Myocyte (in vitro differentiated cells): ENCODE results near the gene EIF3B. TPM values are rescaled to one million over a fixed set of nuclear protein-coding genes. Genes with fewer than 3 reads are reported as not detected.

Experiments
- total RNA-seq: library from RNA; depleted of rRNA; stranded (reverse); fragments of >200 nt; gene quantifications from 2 replicates; pipeline ENCODE4 v1.2.3, GENCODE V29; 2014

The EIF3B gene
- total RNA-seq, 1 donor from 2014 or later = 226 TPM

Other genes starting within 250 kb of the EIF3B start
- 40.9 and 41.3 TPM in 2 replicates for gene MAD1L1, start 121.9 kb upstream of the EIF3B start, total RNA-seq
- gene MRM2, start 112.6 kb upstream of the EIF3B start, total RNA-seq = 21.1 and 26.1 TPM in 2 replicates
- gene NUDT1, start 112.6 kb upstream of the EIF3B start, total RNA-seq = 25.6 and 29.9 TPM in 2 replicates
- gene SNX8, start 40.4 kb upstream of the EIF3B start, total RNA-seq = 17.3 and 17.9 TPM in 2 replicates
- gene CHST12, start 48.8 kb downstream of the EIF3B start, total RNA-seq = 6.8 and 8.6 TPM in 2 replicates
- not detected in 2 replicates for gene GRIFIN, start 121.6 kb downstream of the EIF3B start, total RNA-seq
- 6.8 and 10.8 TPM in 2 replicates for gene LFNG, start 164.9 kb downstream of the EIF3B start, total RNA-seq
- 43.1 and 54.9 TPM in 2 replicates for gene BRAT1, start 200.7 kb downstream of the EIF3B start, total RNA-seq
- gene IQCE, start 204.2 kb downstream of the EIF3B start, total RNA-seq = 12.1 and 13.6 TPM in 2 replicates